Endothelial cell of umbilical vein (primary cell): Measurements from ENCODE around the gene CNTNAP2.

Experiments
- MAX ChIP-seq: IDR thresholded peaks from 2 replicates; pipeline ENCODE4 v1.6.1; 2011; ENCODE audit not compliant: insufficient read depth, insufficient read length
- MYC ChIP-seq: IDR thresholded peaks from one replicate; pipeline ENCODE4 v1.6.1; 2011; ENCODE audit warnings: mild to moderate bottlenecking, low read depth, low read length
- POLR2AphosphoS5 ChIP-seq: IDR thresholded peaks from 2 replicates; pipeline ENCODE4 v1.6.1; 2012; ENCODE audit warnings: low read depth, mild to moderate bottlenecking, control low read depth, low read length, moderate library complexity; ENCODE audit not compliant: insufficient read depth

- TF ChIP-seq POLR2AphosphoS5 = no peak
- TF ChIP-seq MYC = no peak
- TF ChIP-seq MAX = no peak
Measured at GRCh38 chr7:148434181-148434757, 2317.7 kb downstream of the CNTNAP2 start.
